Osteocyte (in vitro differentiated cells): ENCODE measurements around the gene RFTN2. TPM values are rescaled to one million over a fixed set of nuclear protein-coding genes. Genes with fewer than 3 reads are reported as not detected.
"Not testable (repeated sequence)": the region's sequence is repeated elsewhere in the genome, so short reads cannot be mapped to it uniquely, and the experiment has no call there.

Experiments
- DNase-seq: peaks from one replicate; pipeline ENCODE4 v3.0.0; 2021; ENCODE audit warnings: mixed read lengths; ENCODE audit not compliant: unreplicated experiment; ENCODE audit errors: extremely low spot score
- H3K27ac Mint-ChIP-seq: one replicate; pipeline ENCODE4 v1.8.0; 2021; ENCODE audit warnings: mild to moderate bottlenecking, mixed read lengths; ENCODE audit not compliant: unreplicated experiment
- H3K27me3 Mint-ChIP-seq: one replicate; pipeline ENCODE4 v1.8.0; 2021; ENCODE audit warnings: mixed read lengths; ENCODE audit not compliant: unreplicated experiment
- H3K36me3 Mint-ChIP-seq: one replicate; pipeline ENCODE4 v1.8.0; 2021; ENCODE audit warnings: mixed read lengths; ENCODE audit not compliant: unreplicated experiment
- H3K4me1 Mint-ChIP-seq: one replicate; pipeline ENCODE4 v1.8.0; 2021; ENCODE audit warnings: mixed read lengths; ENCODE audit not compliant: unreplicated experiment
- H3K4me3 Mint-ChIP-seq: one replicate; pipeline ENCODE4 v1.8.0; 2021; ENCODE audit warnings: mild to moderate bottlenecking, moderate library complexity, mixed read lengths; ENCODE audit not compliant: unreplicated experiment
- H3K9me3 Mint-ChIP-seq: one replicate; pipeline ENCODE4 v1.8.0; 2021; ENCODE audit warnings: mixed read lengths; ENCODE audit not compliant: unreplicated experiment
- total RNA-seq: library from RNA; stranded (reverse); gene quantifications from 2 replicates; pipeline ENCODE4 v1.2.1, GENCODE V29; 2021
- TF ChIP-seq, protein P1 (sequence below): fragments of 200-600 bp; sonication (generic); IDR thresholded peaks from 2 replicates; pipeline ENCODE4 v1.5.0; 2021; ENCODE audit warnings: antibody characterized with exemption, mild to moderate bottlenecking, moderate library complexity

Gene RFTN2
- total RNA-seq, 1 donor from 2014 or later: 29.4 TPM

DNA sequence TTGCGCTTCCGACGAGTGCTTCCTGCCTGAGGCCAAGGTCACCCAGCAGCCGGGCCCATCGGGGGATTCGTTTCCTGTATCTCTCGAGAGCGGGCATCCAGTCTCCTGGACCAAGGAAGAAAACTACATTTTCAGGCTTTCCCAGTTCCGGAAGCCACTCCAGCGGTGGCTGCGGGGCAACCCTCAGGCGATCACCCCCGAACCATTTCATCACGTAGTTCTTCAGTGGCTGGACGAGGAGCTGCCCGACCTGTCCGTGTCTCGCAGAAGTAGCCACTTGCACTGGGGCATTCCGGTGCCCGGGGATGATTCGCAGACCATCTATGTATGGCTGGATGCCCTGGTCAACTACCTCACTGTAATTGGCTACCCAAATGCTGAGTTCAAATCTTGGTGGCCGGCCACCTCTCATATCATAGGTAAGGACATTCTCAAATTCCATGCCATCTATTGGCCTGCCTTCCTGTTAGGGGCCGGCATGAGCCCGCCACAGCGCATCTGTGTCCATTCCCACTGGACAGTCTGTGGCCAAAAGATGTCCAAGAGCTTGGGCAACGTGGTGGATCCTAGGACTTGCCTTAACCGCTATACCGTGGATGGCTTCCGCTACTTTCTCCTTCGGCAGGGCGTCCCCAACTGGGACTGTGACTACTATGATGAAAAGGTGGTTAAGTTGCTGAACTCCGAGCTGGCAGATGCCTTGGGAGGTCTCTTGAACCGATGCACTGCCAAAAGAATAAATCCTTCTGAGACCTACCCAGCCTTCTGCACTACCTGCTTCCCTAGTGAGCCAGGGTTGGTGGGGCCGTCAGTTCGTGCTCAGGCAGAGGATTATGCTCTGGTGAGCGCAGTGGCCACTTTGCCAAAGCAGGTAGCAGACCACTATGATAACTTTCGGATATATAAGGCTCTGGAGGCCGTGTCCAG lies 30.8 kb upstream of the RFTN2 start:
- H3K36me3 Mint-ChIP-seq: peaks cover 3% of the 10 kb centered on the region
- no peaks in the 10 kb centered on the region for H3K9me3 Mint-ChIP-seq
- TF ChIP-seq, protein P1, sequence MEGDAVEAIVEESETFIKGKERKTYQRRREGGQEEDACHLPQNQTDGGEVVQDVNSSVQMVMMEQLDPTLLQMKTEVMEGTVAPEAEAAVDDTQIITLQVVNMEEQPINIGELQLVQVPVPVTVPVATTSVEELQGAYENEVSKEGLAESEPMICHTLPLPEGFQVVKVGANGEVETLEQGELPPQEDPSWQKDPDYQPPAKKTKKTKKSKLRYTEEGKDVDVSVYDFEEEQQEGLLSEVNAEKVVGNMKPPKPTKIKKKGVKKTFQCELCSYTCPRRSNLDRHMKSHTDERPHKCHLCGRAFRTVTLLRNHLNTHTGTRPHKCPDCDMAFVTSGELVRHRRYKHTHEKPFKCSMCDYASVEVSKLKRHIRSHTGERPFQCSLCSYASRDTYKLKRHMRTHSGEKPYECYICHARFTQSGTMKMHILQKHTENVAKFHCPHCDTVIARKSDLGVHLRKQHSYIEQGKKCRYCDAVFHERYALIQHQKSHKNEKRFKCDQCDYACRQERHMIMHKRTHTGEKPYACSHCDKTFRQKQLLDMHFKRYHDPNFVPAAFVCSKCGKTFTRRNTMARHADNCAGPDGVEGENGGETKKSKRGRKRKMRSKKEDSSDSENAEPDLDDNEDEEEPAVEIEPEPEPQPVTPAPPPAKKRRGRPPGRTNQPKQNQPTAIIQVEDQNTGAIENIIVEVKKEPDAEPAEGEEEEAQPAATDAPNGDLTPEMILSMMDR: no peak
- peaks cover 29% of the 10 kb centered on the region for H3K4me1 Mint-ChIP-seq
- H3K4me3 Mint-ChIP-seq: peak overlapping the region; percentile 84
- H3K27me3 Mint-ChIP-seq: no peaks in the 10 kb centered on the region
- H3K27ac Mint-ChIP-seq: peak overlapping the region; percentile 66
- no peak for DNase-seq

DNA sequence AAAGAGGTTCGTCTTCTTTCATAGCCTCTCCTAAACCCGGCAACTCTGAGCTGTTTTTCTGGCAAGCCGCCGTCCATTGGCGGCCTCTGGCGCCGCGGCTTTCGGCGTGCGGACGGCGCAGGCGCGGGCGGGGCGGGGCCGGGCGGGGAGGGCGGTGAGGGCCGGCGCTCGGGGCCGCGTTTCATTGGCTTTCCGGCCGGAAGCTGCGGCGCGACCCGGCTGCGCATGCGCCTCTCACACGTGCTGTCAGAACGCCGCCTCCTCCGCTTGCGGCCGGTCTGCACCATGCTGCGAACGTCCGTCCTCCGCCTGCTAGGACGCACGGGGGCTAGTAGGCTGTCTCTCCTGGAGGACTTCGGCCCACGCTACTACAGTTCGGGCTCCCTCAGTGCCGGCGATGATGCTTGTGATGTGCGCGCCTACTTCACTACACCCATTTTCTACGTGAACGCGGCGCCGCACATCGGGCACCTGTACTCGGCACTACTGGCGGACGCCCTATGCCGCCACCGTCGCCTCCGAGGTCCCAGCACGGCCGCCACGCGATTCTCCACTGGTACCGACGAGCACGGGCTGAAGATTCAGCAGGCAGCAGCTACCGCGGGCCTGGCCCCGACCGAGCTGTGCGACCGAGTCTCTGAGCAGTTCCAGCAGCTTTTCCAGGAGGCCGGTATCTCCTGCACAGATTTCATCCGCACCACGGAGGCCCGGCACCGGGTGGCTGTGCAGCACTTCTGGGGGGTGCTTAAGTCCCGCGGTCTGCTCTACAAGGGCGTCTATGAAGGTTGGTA lies 29.9 kb upstream of the RFTN2 start, which contains the start of gene MARS2:
Gene MARS2 (plus strand): TSS at position 249 of the 791 bp plus-strand sequence. CDS start 37 bp downstream, at position 286.
- peak; percentile 97 for DNase-seq
- Mint-ChIP-seq H3K27me3 (no peaks in the 10 kb centered on the region), H3K36me3 (peaks cover 3% of the 10 kb centered on the region), H3K4me3 (peak within 1 kb of the TSS; percentile 84), H3K4me1 (peaks cover 29% of the 10 kb centered on the region), H3K27ac (peak within 1 kb of the TSS; percentile 84), H3K9me3 (no peaks in the 10 kb centered on the region)
- TF ChIP-seq, protein P1: no peak

DNA sequence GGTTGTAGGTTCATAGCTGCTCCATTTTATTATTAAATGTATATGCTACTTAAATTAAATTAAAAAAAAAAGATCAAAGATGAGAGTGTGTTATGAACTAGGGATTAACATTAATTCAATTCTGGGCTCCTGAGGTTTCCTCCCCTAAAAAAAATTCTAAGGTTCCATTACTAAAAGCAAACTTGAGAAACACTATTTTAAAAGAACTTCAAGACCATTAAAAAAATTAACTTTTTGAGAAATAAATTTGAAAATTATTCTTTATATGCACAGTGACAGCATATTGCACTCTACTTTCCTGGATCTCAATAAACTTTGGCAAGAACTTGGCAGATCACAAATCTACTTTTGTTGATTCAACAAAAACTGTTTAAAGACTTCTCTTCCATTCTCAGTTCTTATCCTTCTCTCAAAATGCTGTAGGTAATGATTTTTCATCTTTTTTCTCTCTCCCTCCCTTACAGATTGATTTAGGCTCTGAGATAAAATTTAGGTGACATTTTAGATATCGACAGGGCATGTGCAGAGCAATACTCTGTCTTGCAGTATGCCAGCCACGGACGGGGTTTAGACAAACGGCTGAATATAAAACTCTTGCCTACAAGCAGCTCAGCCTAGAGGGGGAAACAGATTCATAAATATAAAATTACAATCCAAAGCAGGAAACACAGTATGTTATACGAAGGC lies 29.2 kb upstream of the RFTN2 start:
- DNase-seq: no peak
- H3K36me3 Mint-ChIP-seq: no peaks in the 10 kb centered on the region
- H3K4me3 Mint-ChIP-seq: peak overlapping the region; percentile 84
- peak overlapping the region; percentile 84 for H3K27ac Mint-ChIP-seq
- no peaks in the 10 kb centered on the region for H3K27me3 Mint-ChIP-seq
- TF ChIP-seq, protein P1: no peak
- H3K9me3 Mint-ChIP-seq: no peaks in the 10 kb centered on the region
- H3K4me1 Mint-ChIP-seq: peaks cover 29% of the 10 kb centered on the region

DNA sequence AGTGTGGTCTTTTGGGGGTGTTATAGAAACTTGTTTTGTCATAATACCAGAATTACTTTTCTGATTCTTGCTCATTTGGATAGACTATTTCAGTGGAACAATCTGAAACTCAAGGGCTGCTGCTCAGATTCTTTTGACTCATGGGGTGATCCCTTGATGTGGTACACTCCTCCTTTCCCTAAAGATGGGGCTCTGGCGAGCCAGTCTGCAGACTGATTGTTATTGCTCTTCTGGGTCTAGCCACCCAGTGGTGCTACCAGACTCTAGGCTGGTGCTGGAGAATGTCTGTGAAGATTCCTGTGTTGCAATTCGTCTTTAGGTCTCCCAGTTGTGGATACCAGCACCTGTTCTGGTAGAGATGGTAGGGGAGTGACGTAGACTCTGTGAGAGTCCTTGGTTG lies 25.6 kb upstream of the RFTN2 start:
- Mint-ChIP-seq H3K4me3 (no peak overlapping the region), H3K9me3 (no peaks in the 10 kb centered on the region), H3K27me3 (peaks cover 4% of the 10 kb centered on the region), H3K27ac (no peak overlapping the region), H3K36me3 (no peaks in the 10 kb centered on the region), H3K4me1 (peaks cover 6% of the 10 kb centered on the region)
- TF ChIP-seq, protein P1: no peak
- DNase-seq: no peak

DNA sequence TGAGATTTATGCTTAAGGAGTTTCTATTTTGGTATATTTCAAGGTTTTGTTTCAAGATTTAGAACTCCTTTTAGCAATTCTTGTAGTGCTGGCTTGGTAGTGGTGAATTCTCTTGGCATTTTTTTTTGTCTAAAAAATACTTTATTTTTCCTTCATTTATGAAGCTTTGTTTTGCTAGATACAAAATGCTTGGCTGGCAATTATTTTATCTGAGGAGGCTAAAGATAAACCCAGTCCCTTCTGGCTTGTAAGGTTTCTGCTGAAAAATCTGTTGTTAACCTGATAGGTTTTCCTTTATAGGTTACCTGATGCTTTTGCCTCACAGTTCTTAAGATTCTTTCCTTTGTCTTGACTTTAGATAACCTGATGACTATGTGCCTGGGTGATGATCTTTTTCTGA lies 24.3 kb upstream of the RFTN2 start:
- not testable (repeated sequence) for DNase-seq, H3K9me3 Mint-ChIP-seq, H3K27ac Mint-ChIP-seq, H3K27me3 Mint-ChIP-seq, H3K36me3 Mint-ChIP-seq, H3K4me3 Mint-ChIP-seq, H3K4me1 Mint-ChIP-seq

DNA sequence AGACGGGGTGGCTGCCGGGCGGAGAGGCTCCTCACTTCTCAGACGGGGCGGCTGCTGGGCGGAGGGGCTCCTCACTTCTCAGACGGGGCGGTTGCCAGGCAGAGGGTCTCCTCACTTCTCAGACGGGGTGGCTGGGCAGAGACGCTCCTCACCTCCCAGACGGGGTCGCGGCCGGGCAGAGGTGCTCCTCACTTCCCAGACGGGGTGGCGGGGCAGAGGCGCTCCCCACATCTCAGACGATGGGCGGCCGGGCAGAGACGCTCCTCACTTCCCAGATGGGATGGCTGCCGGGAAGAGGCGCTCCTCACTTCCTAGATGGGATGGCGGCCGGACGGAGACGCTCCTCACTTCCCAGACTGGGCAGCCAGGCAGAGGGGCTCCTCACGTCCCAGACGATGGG lies 21.2 kb upstream of the RFTN2 start:
- H3K36me3 Mint-ChIP-seq, DNase-seq, H3K4me1 Mint-ChIP-seq, H3K27me3 Mint-ChIP-seq, H3K9me3 Mint-ChIP-seq, H3K4me3 Mint-ChIP-seq, H3K27ac Mint-ChIP-seq: not testable (repeated sequence)

DNA sequence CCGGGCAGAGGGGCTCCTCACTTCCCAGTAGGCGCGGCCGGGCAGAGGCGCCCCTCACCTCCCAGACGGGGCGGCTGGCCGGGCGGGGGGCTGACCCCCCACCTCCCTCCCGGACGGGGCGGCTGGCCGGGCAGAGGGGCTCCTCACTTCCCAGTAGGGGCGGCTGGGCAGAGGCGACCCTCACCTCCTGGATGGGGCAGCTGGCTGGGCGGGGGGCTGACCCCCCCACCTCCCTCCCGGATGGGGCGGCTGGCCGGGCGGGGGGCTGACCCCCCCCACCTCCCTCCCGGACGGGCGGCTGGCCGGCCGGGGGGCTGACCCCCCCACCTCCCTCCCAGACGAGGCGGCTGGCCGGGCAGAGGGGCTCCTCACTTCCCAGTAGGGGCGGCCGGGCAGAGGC lies 20.6 kb upstream of the RFTN2 start:
- not testable (repeated sequence) for H3K27me3 Mint-ChIP-seq, H3K9me3 Mint-ChIP-seq, H3K4me3 Mint-ChIP-seq, H3K27ac Mint-ChIP-seq, DNase-seq, H3K4me1 Mint-ChIP-seq, H3K36me3 Mint-ChIP-seq

DNA sequence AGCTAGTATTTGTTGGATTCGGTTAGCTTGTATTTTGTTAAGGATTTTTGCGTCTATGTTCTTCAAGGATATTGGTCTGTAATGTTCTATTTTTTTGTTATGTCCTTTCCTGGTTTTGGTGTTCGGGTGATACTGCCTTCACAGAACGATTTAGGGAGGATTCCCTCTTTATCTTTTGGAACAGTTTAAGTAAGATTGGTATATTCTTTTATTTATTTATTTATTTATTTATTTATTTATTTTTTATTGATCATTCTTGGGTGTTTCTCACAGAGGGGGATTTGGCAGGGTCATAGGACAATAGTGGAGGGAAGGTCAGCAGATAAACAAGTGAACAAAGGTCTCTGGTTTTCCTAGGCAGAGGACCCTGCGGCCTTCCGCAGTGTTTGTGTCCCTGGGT lies 19.8 kb upstream of the RFTN2 start:
- not testable (repeated sequence) for H3K27ac Mint-ChIP-seq, DNase-seq, H3K27me3 Mint-ChIP-seq, H3K36me3 Mint-ChIP-seq, H3K9me3 Mint-ChIP-seq, H3K4me3 Mint-ChIP-seq, H3K4me1 Mint-ChIP-seq
